Measurements from ENCODE around the gene KMT2D. TPM values are rescaled to one million over a fixed set of nuclear protein-coding genes. Genes with fewer than 3 reads are reported as not detected.

Gene KMT2D
- polyA plus RNA-seq (2012; ENCODE audit: insufficient read depth, insufficient read length, low read depth) = 108 TPM

- Histone ChIP-seq H3K9me3 (no peaks in the 10 kb centered on the region), H3K4me3 (ENCODE audit: low read depth, low read length) (peak within 1 kb of the TSS; percentile 95), H3K27me3 (no peaks in the 10 kb centered on the region), H3K36me3 (peaks cover 4% of the 10 kb centered on the region), H3K4me1 (no peaks in the 10 kb centered on the region; the same call in 1 of the 2 replicates)
- peak; percentile 94 for DNase-seq
- TF ChIP-seq, protein P1, sequence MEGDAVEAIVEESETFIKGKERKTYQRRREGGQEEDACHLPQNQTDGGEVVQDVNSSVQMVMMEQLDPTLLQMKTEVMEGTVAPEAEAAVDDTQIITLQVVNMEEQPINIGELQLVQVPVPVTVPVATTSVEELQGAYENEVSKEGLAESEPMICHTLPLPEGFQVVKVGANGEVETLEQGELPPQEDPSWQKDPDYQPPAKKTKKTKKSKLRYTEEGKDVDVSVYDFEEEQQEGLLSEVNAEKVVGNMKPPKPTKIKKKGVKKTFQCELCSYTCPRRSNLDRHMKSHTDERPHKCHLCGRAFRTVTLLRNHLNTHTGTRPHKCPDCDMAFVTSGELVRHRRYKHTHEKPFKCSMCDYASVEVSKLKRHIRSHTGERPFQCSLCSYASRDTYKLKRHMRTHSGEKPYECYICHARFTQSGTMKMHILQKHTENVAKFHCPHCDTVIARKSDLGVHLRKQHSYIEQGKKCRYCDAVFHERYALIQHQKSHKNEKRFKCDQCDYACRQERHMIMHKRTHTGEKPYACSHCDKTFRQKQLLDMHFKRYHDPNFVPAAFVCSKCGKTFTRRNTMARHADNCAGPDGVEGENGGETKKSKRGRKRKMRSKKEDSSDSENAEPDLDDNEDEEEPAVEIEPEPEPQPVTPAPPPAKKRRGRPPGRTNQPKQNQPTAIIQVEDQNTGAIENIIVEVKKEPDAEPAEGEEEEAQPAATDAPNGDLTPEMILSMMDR (IDR thresholded peaks at IDR 0.05; ENCODE audit: low read depth, low read length) = peak; percentile 32
Observed at GRCh38 chr12:49060237-49061156, at the start of gene KMT2D. Gene KMT2D (minus strand): TSS chr12:49060794. CDS start chr12:49055324, 5,470 bp downstream.

DNA sequence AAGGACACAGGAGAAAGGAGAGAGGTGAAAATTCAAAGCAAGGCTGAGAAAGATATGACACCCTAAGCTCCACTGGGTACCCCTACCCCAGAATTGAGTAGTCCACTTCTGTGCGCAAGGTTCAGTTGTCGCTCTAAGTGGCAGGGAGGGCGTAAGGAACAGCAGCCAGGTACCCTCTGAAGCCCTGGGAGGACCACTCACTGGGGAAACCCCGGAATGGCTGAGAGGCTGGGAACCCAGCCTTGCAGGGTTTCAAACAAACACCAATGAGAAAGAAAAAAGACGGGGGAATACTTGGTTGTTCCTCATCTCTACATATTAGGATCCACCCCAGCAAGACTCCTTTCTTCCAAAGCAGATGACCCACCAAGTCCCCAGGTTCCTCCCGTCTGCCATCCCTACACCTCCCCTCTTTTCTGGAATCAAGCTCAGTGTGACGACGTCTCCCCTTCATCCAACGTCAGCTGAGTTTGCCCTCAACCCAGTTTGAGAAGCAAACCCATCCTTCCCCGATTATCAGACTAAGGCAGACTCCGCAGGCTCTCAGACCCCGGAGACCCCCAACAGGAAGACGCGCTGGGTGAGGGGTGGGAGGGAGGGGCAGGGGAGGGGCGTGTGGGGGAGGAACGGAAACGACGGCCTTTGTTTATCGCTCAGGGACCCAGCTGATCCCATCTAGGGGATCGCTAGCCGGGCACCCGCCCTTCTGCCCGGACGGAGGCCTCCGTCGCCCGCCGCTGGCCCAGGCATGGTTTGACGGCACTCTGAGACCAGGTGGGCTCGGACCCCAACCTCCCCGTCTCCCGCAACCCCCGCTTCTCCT lies 49.3 kb upstream of the KMT2D start:
- no peaks in the 10 kb centered on the region for H3K27me3 ChIP-seq
- H3K9me3 ChIP-seq = no peaks in the 10 kb centered on the region
- TF ChIP-seq, protein P1 (IDR thresholded peaks at IDR 0.05; ENCODE audit: low read depth, low read length) = no peak
- H3K4me1 ChIP-seq = peaks cover 10% of the 10 kb centered on the region
- H3K4me3 ChIP-seq (ENCODE audit: low read depth, low read length) = peak overlapping the region; percentile 98
- DNase-seq = no peak
- H3K36me3 ChIP-seq = peaks cover 20% of the 10 kb centered on the region

DNA sequence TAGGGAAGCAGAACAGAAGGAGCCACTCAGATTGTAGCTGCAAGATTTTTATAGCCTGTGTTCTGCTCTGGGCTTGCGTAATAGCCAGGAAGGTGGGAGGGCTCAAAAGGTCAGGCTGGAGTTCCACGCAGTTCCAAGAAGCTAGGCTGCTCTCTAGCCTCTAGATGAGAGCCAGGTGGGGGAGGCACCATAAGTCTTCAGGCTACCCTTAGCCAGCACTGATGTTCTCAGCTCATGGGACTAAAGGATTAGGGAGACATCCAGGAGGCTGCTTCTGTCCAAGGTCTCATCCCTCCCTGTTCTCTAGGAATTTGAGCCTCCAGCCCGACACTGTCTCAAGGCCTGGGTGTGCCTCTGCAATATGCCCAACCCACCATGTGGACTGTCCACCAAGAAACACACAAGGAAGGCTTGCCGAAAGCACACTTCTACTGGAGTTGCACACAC lies 48.4 kb upstream of the KMT2D start:
- TF ChIP-seq, protein P1 (IDR thresholded peaks at IDR 0.05; ENCODE audit: low read depth, low read length) = no peak
- Histone ChIP-seq H3K27me3 (no peaks in the 10 kb centered on the region), H3K4me1 (peaks cover 10% of the 10 kb centered on the region), H3K36me3 (peaks cover 26% of the 10 kb centered on the region), H3K4me3 (ENCODE audit: low read depth, low read length) (peak overlapping the region; percentile 98), H3K9me3 (no peaks in the 10 kb centered on the region)
- DNase-seq = no peak

DNA sequence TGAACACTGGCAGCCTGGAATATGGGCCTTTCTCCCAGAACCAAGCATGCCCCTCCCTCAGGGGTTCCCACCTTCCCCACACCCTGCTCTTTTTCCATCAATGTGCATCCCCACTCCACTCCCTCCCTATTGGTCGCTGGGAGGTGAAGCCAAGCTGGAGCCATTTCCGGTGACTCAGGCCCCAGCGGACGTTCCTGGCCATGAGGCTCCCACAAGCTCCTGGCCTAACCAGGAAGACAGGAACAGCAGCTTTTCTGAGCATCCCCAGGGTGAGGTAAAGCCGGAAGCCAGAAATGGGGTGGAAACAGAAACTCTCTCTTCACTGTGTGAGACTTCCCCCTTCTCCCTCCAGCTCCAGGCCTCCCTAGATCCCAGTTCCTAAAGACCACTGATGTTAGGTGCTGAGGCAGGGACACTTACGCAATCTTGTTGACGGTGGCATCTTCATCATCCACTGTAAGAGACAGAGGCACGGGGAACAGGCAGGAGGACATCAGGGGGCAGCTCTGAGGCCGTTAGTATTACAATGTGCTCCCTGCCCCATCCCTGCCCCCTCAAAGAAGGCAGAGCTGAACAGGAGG lies 45.0 kb upstream of the KMT2D start:
- Histone ChIP-seq H3K36me3 (peaks cover 49% of the 10 kb centered on the region), H3K4me3 (ENCODE audit: low read depth, low read length) (no peak overlapping the region), H3K9me3 (no peaks in the 10 kb centered on the region), H3K4me1 (peaks cover 6% of the 10 kb centered on the region; the same call in 1 of the 2 replicates), H3K27me3 (no peaks in the 10 kb centered on the region)
- TF ChIP-seq, protein P1 (IDR thresholded peaks at IDR 0.05; ENCODE audit: low read depth, low read length) = no peak
- DNase-seq = no peak

DNA sequence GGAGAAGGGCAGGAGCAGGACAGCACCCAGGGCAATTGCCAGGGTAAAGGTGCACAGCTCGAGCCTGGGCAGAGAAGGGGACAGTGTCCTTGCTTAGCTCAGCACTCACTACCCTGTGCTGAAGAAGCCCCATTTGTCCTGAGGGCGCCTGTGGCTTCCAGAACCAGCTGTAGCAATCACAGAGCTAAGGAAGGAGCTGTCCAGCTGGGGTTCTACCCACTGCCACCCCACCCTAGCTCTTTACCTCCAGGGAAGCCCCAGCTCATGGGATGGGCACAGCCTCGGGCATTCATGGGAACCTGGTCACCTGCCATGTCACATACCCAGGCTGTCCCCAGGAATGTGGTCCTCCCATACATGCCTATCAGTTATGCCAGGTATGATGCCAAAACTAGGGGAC lies 44.2 kb upstream of the KMT2D start:
- Histone ChIP-seq H3K36me3 (peaks cover 52% of the 10 kb centered on the region), H3K9me3 (no peaks in the 10 kb centered on the region), H3K4me1 (peaks cover 6% of the 10 kb centered on the region; the same call in 1 of the 2 replicates), H3K4me3 (ENCODE audit: low read depth, low read length) (no peak overlapping the region), H3K27me3 (no peaks in the 10 kb centered on the region)
- TF ChIP-seq, protein P1 (IDR thresholded peaks at IDR 0.05; ENCODE audit: low read depth, low read length) = no peak
- no peak for DNase-seq
